PC-3 (cell line): Measurements from ENCODE around the gene BAZ2B. TPM values are rescaled to one million over a fixed set of nuclear protein-coding genes. Genes with fewer than 3 reads are reported as not detected.

Source experiments
- ATAC-seq: fragments of 200-7000 bp; cut with Tn5 transposase; 2 replicates; pipeline ENCODE4 v1.9.1; 2020; ENCODE audit warnings: mild to moderate bottlenecking, moderate library complexity
- BruUV-seq: library from RNA; stranded (reverse); fragments of 400-500 nt; replicated peaks from 2 replicates; lab custom pipeline; 2021; lab: Mats Ljungman, UMichigan
- CTCF ChIA-PET: fragments of 300-600 bp; sonication (Branson Sonifier 250); formaldehyde crosslinking; loops from one replicate; lab custom pipeline; 2022; ENCODE audit warnings: antibody characterized with exemption; lab: Charles Lee
- POLR2A ChIA-PET: fragments of 300-600 bp; sonication (Branson Sonifier 250); formaldehyde crosslinking; loops from one replicate; lab custom pipeline; 2022; ENCODE audit warnings: antibody characterized with exemption; ENCODE audit not compliant: unreplicated experiment; lab: Charles Lee
- DNase-seq: peaks from one replicate; pipeline ENCODE4 v3.0.0-alpha.2; 2015
- H2AFZ ChIP-seq: fragments of 300-600 bp; sonication (generic); 2 replicates; pipeline ENCODE4 v1.6.0; 2016; ENCODE audit warnings: antibody characterized with exemption, low read length
- H3F3A ChIP-seq: fragments of 300-600 bp; sonication (generic); one replicate; pipeline ENCODE4 v1.6.0; 2017; ENCODE audit warnings: antibody characterized with exemption, low read length, control low read depth, mild to moderate bottlenecking; ENCODE audit not compliant: unreplicated experiment
- H3K27ac ChIP-seq: fragments of 300-600 bp; sonication (generic); 2 replicates; pipeline ENCODE4 v1.5.1; 2016; ENCODE audit warnings: mild to moderate bottlenecking, low read length
- H3K27me3 ChIP-seq: fragments of 300-600 bp; sonication (generic); 2 replicates; pipeline ENCODE4 v1.6.1; 2016; ENCODE audit warnings: low read length, mixed read lengths
- H3K36me3 ChIP-seq: fragments of 300-600 bp; sonication (generic); 2 replicates; pipeline ENCODE4 v1.6.1; 2016; ENCODE audit warnings: low read depth, mixed run types, low read length, mixed read lengths
- H3K4me1 ChIP-seq: fragments of 300-600 bp; sonication (generic); 2 replicates; pipeline ENCODE4 v1.5.1; 2016; ENCODE audit warnings: low read length; ENCODE audit not compliant: insufficient read depth
- H3K4me2 ChIP-seq: fragments of 300-600 bp; sonication (generic); 2 replicates; pipeline ENCODE4 v1.6.0; 2016; ENCODE audit warnings: low read length
- H3K4me3 ChIP-seq: fragments of 300-600 bp; sonication (generic); 2 replicates; pipeline ENCODE4 v1.5.1; 2016; ENCODE audit warnings: mild to moderate bottlenecking, low read length, mixed read lengths
- H3K79me2 ChIP-seq: fragments of 300-600 bp; sonication (generic); 2 replicates; pipeline ENCODE4 v1.6.1; 2017; ENCODE audit warnings: low read length, mixed read lengths
- H3K9ac ChIP-seq: fragments of 300-600 bp; sonication (generic); 2 replicates; pipeline ENCODE4 v1.6.0; 2016; ENCODE audit warnings: mild to moderate bottlenecking, low read length
- H3K9me2 ChIP-seq: fragments of 300-600 bp; sonication (generic); replicated peaks from 2 replicates; pipeline ENCODE4 v1.6.1; 2016; ENCODE audit warnings: mixed run types, low read length, mixed read lengths
- H3K9me3 ChIP-seq: fragments of 300-600 bp; sonication (generic); 2 replicates; pipeline ENCODE4 v1.6.1; 2016; ENCODE audit warnings: low read length, mixed read lengths
- H4K20me1 ChIP-seq: fragments of 300-600 bp; sonication (generic); 2 replicates; pipeline ENCODE4 v1.6.1; 2016; ENCODE audit warnings: low read length, mixed read lengths
- CTCF ChIP-seq: fragments of 300-600 bp; sonication (generic); conservative IDR thresholded peaks from 2 replicates; pipeline ENCODE4 v1.5.1; 2017; ENCODE audit warnings: antibody characterized with exemption, low read depth, mild to moderate bottlenecking, low read length
- EZH2 ChIP-seq: fragments of 300-600 bp; sonication (generic); IDR thresholded peaks from one replicate; pipeline ENCODE4 v1.6.1; 2017; ENCODE audit warnings: antibody characterized with exemption, mild to moderate bottlenecking, low read length; ENCODE audit not compliant: unreplicated experiment
- EZH2phosphoT487 ChIP-seq: fragments of 300-600 bp; sonication (generic); IDR thresholded peaks from 2 replicates; pipeline ENCODE4 v1.6.1; 2018; ENCODE audit warnings: mild to moderate bottlenecking, antibody characterized with exemption, low read length, borderline replicate concordance
- intact Hi-C: fragments of 100-400 bp; cut with micrococcal nuclease; formaldehyde crosslinking; loops from 2 replicates; pipeline ENCODE4 v1.9.0; 2023
- total RNA-seq: library from RNA; depleted of rRNA; stranded (reverse); fragments of >200 nt; gene quantifications from 2 replicates; pipeline ENCODE4 v1.2.3, GENCODE V29; 2014

BAZ2B gene
- total RNA-seq, 1 experiment from 2014 or later = 19.6 TPM

- H3K79me2 ChIP-seq = no peaks in the 10 kb centered on the region
- no peaks in the 10 kb centered on the region for H4K20me1 ChIP-seq
- no peak overlapping the region for H3K4me2 ChIP-seq
- no TSS peak for BruUV-seq
- H3K27me3 ChIP-seq = no peaks in the 10 kb centered on the region
- POLR2A ChIA-PET = no interaction called here
- CTCF ChIA-PET = no interaction called here
- H2AFZ ChIP-seq = no peak overlapping the region
- H3K9ac ChIP-seq = no peak overlapping the region
- peaks cover 10% of the 10 kb centered on the region for H3K4me1 ChIP-seq
- H3K9me2 ChIP-seq = no peaks in the 10 kb centered on the region
- H3F3A ChIP-seq = no peaks in the 10 kb centered on the region
- ATAC-seq (no peak), DNase-seq (no peak)
- H3K36me3 ChIP-seq = no peaks in the 10 kb centered on the region
- no peak overlapping the region for H3K27ac ChIP-seq
- TF ChIP-seq EZH2phosphoT487 = no peak
- TF ChIP-seq CTCF = no peak
- no peak for TF ChIP-seq EZH2
- H3K4me3 ChIP-seq = no peak overlapping the region
- intact Hi-C loops = no loop called here
- H3K9me3 ChIP-seq = no peaks in the 10 kb centered on the region
Measured at GRCh38 chr2:159396799-159397198, 219.5 kb downstream of the BAZ2B start.

- H4K20me1 ChIP-seq = no peaks in the 10 kb centered on the region
- no peaks in the 10 kb centered on the region for H3K9me2 ChIP-seq
- no peak overlapping the region for H3K9ac ChIP-seq
- POLR2A ChIA-PET = no interaction called here
- H3F3A ChIP-seq = no peaks in the 10 kb centered on the region
- BruUV-seq = no TSS peak
- TF ChIP-seq EZH2 (no peak), CTCF (no peak), EZH2phosphoT487 (no peak)
- no peaks in the 10 kb centered on the region for H3K79me2 ChIP-seq
- no peaks in the 10 kb centered on the region for H3K9me3 ChIP-seq
- no peak for DNase-seq
- H3K27me3 ChIP-seq = no peaks in the 10 kb centered on the region
- CTCF ChIA-PET = no interaction called here
- no peak overlapping the region for H3K4me3 ChIP-seq
- intact Hi-C loops = no loop called here
- H3K27ac ChIP-seq = no peak overlapping the region
- no peak for ATAC-seq
- H3K4me2 ChIP-seq = no peak overlapping the region
- no peaks in the 10 kb centered on the region for H3K4me1 ChIP-seq
- no peaks in the 10 kb centered on the region for H3K36me3 ChIP-seq
- H2AFZ ChIP-seq = no peak overlapping the region
Measured at GRCh38 chr2:159382447-159383028, 233.8 kb downstream of the BAZ2B start.

GRCh38 chr2:159381574-159381973 is 234.8 kb downstream of the BAZ2B start:
- CTCF ChIA-PET = no interaction called here

More at GRCh38 chr2:159381574-159381973, 234.8 kb downstream of the BAZ2B start:
- no peak overlapping the region for H3K9ac ChIP-seq
- no peaks in the 10 kb centered on the region for H3K27me3 ChIP-seq
- DNase-seq = no peak
- H3K4me3 ChIP-seq = no peak overlapping the region
- no peaks in the 10 kb centered on the region for H3K4me1 ChIP-seq
- no peaks in the 10 kb centered on the region for H3F3A ChIP-seq
- no peaks in the 10 kb centered on the region for H3K9me2 ChIP-seq
- POLR2A ChIA-PET = no interaction called here
- H3K4me2 ChIP-seq = no peak overlapping the region
- H3K36me3 ChIP-seq = no peaks in the 10 kb centered on the region
- no peak for ATAC-seq
- H3K9me3 ChIP-seq = no peaks in the 10 kb centered on the region
- intact Hi-C loops = no loop called here
- TF ChIP-seq EZH2 (no peak), EZH2phosphoT487 (no peak), CTCF (no peak)
- H3K79me2 ChIP-seq = no peaks in the 10 kb centered on the region
- no peak overlapping the region for H3K27ac ChIP-seq
- BruUV-seq = no TSS peak
- H4K20me1 ChIP-seq = no peaks in the 10 kb centered on the region
- H2AFZ ChIP-seq = no peak overlapping the region
